HCT116 (cell line): ENCODE measurements around the gene CTNNA2. TPM values are rescaled to one million over a fixed set of nuclear protein-coding genes. Genes with fewer than 3 reads are reported as not detected.

Experiments used
- ATAC-seq: fragments of 200-7000 bp; cut with Tn5 transposase; 2 replicates; pipeline ENCODE4 v1.9.1; 2020; ENCODE audit warnings: mild to moderate bottlenecking, moderate library complexity
- BruUV-seq: library from RNA; stranded (reverse); fragments of 400-500 nt; replicated peaks from 2 replicates; lab custom pipeline; 2021; lab: Mats Ljungman, UMichigan
- CTCF ChIA-PET: fragments of 300-600 bp; sonication (Branson Sonifier 250); formaldehyde crosslinking; loops from one replicate; lab custom pipeline; 2021; ENCODE audit warnings: antibody characterized with exemption; lab: Charles Lee
- POLR2A ChIA-PET: fragments of 300-600, 350-600 bp; sonication (Branson Sonifier 250); formaldehyde crosslinking; loops from one replicate; lab custom pipeline; 2021; ENCODE audit warnings: antibody characterized with exemption; lab: Charles Lee
- RAD21 ChIA-PET, 2 experiments: fragments of 300-600 bp; sonication (Branson Sonifier 250); formaldehyde crosslinking; loops; one replicate each; lab custom pipeline; 2023; ENCODE audit warnings: low total read pairs in 2 of 2; ENCODE audit not compliant: uncharacterized antibody in 2 of 2, unreplicated experiment in 2 of 2, low non-redundant PET in 1 of 2; lab: Charles Lee
- DNase-seq: peaks from one replicate; pipeline ENCODE4 v3.0.0-alpha.2; 2010; ENCODE audit warnings: low read depth, low spot score
- H2AFZ ChIP-seq: fragments of 200-600 bp; shearing (Covaris generic), sonication (generic); 2 replicates; pipeline ENCODE4 v1.6.1; 2017; ENCODE audit warnings: low read depth, mixed run types, mixed read lengths, antibody characterized with exemption, low read length; ENCODE audit not compliant: poor library complexity, severe bottlenecking
- H3K27ac ChIP-seq: 2 replicates; pipeline ENCODE4 v1.5.1; 2012; ENCODE audit warnings: low read depth, low read length
- H3K27me3 ChIP-seq: fragments of 200-600 bp; sonication (generic); 2 replicates; pipeline ENCODE4 v1.6.1; 2016; ENCODE audit warnings: mixed run types, low read length, mixed read lengths; ENCODE audit not compliant: insufficient read depth
- H3K36me3 ChIP-seq, 2 experiments: fragments of 200-500 bp in 1 of 2; fragments of 200-600 bp in 1 of 2; sonication (Bioruptor generic) in 1 of 2; sonication (generic) in 1 of 2; 2 replicates each; pipeline versions ENCODE4 v1.5.1 to v1.6.1; 2014 to 2016; ENCODE audit warnings: low read length in 2 of 2, inconsistent platforms in 1 of 2, mixed read lengths in 1 of 2, mixed run types in 1 of 2; ENCODE audit not compliant: insufficient read depth in 2 of 2, control insufficient read depth in 1 of 2
- H3K4me1 ChIP-seq, 2 experiments: fragments of 200-600 bp in 1 of 2; sonication (generic) in 1 of 2; 2 replicates each; pipeline versions ENCODE4 v1.5.1 to v1.6.1; 2012 to 2017; ENCODE audit warnings: low read length in 2 of 2, inconsistent platforms in 1 of 2, mild to moderate bottlenecking in 1 of 2, mixed read lengths in 1 of 2, mixed run types in 1 of 2, moderate library complexity in 1 of 2; ENCODE audit not compliant: insufficient read depth in 2 of 2, control insufficient read depth in 1 of 2
- H3K4me2 ChIP-seq: fragments of 200-600 bp; sonication (generic); 2 replicates; pipeline ENCODE4 v1.6.1; 2017; ENCODE audit warnings: mixed run types, low read length, mixed read lengths
- H3K4me3 ChIP-seq, 2 experiments: fragments of 200-600 bp in 1 of 2; sonication (generic) in 1 of 2; replicated peaks in 1 of 2; 2 replicates each; pipeline ENCODE4 v1.5.1; 2011 to 2016; ENCODE audit warnings: low read length in 2 of 2, control low read depth in 1 of 2, low read depth in 1 of 2, mild to moderate bottlenecking in 1 of 2, mixed read lengths in 1 of 2, mixed run types in 1 of 2
- H3K79me2 ChIP-seq: fragments of 200-600 bp; sonication (generic); 2 replicates; pipeline ENCODE4 v1.6.1; 2017; ENCODE audit warnings: mild to moderate bottlenecking, mixed run types, low read length, moderate library complexity, mixed read lengths; ENCODE audit not compliant: insufficient read depth
- H3K9ac ChIP-seq: fragments of 200-600 bp; sonication (generic); 2 replicates; pipeline ENCODE4 v1.6.1; 2016; ENCODE audit warnings: low read length, mixed read lengths
- H3K9me2 ChIP-seq: fragments of 200-600 bp; sonication (generic), shearing (Covaris generic); 2 replicates; pipeline ENCODE4 v1.6.1; 2017; ENCODE audit warnings: mixed run types, mild to moderate bottlenecking, moderate library complexity; ENCODE audit not compliant: insufficient read depth
- H3K9me3 ChIP-seq, 2 experiments: fragments of 200-500 bp in 1 of 2; fragments of 200-600 bp in 1 of 2; sonication (Bioruptor generic) in 1 of 2; sonication (generic) in 1 of 2; 2 replicates each; pipeline ENCODE4 v1.6.1; 2014 to 2017; ENCODE audit warnings: low read length in 2 of 2, mixed read lengths in 2 of 2, inconsistent platforms in 1 of 2, low read depth in 1 of 2, mild to moderate bottlenecking in 1 of 2, mixed run types in 1 of 2, moderate library complexity in 1 of 2; ENCODE audit not compliant: control insufficient read depth in 1 of 2, insufficient read depth in 1 of 2
- H4K20me1 ChIP-seq: fragments of 200-600 bp; sonication (generic), shearing (Covaris generic); 2 replicates; pipeline ENCODE4 v1.6.1; 2017; ENCODE audit warnings: mixed run types, mild to moderate bottlenecking, moderate library complexity; ENCODE audit not compliant: insufficient read depth
- CBX3 ChIP-seq: IDR thresholded peaks from 2 replicates; pipeline ENCODE4 v1.6.1; 2012; ENCODE audit warnings: low read depth
- EZH2 ChIP-seq: fragments of 200-600 bp; sonication (generic); IDR thresholded peaks from 2 replicates; pipeline ENCODE4 v1.6.1; 2017; ENCODE audit warnings: antibody characterized with exemption, mixed run types
- EZH2phosphoT487 ChIP-seq: fragments of 200-600 bp; IDR thresholded peaks from 2 replicates; pipeline ENCODE4 v1.6.1; 2018; ENCODE audit warnings: antibody characterized with exemption, borderline replicate concordance
- SIN3A ChIP-seq: IDR thresholded peaks from 2 replicates; pipeline ENCODE4 v1.6.1; 2012; ENCODE audit warnings: low read depth
- SRF ChIP-seq: IDR thresholded peaks from 2 replicates; pipeline ENCODE4 v1.6.1; 2012; ENCODE audit warnings: low read depth
- TCF7L2 ChIP-seq: IDR thresholded peaks from 2 replicates; pipeline ENCODE4 v1.7.0; 2011; ENCODE audit warnings: borderline replicate concordance, inconsistent platforms; ENCODE audit not compliant: insufficient read depth, insufficient read length; ENCODE audit errors: extremely low read depth
- ZFX ChIP-seq: fragments of 450-650 bp; IDR thresholded peaks from 2 replicates; pipeline ENCODE4 v1.6.1; 2017
- intact Hi-C: fragments of 100-400 bp; cut with micrococcal nuclease; formaldehyde crosslinking; loops from 2 replicates; pipeline ENCODE4 v1.10.0; 2022
- total RNA-seq: library from RNA; stranded (reverse); gene quantifications from one replicate; pipeline ENCODE4 v1.2.1, GENCODE V29; 2021; ENCODE audit not compliant: unreplicated experiment
- TF ChIP-seq, protein P1 (sequence below): IDR thresholded peaks from 2 replicates; pipeline ENCODE4 v1.6.1; 2011; ENCODE audit warnings: mild to moderate bottlenecking, low read length, moderate library complexity; ENCODE audit not compliant: insufficient replicate concordance; ENCODE audit errors: extremely low read depth
- TF ChIP-seq, protein P2 (sequence below): IDR thresholded peaks from 2 replicates; pipeline ENCODE4 v1.6.1; 2012
- TF ChIP-seq, protein P3 (sequence below): IDR thresholded peaks from 2 replicates; pipeline ENCODE4 v1.6.1; 2012; ENCODE audit warnings: low read depth

Gene CTNNA2
- total RNA-seq, 1 experiment from 2014 or later, result not detected

DNA sequence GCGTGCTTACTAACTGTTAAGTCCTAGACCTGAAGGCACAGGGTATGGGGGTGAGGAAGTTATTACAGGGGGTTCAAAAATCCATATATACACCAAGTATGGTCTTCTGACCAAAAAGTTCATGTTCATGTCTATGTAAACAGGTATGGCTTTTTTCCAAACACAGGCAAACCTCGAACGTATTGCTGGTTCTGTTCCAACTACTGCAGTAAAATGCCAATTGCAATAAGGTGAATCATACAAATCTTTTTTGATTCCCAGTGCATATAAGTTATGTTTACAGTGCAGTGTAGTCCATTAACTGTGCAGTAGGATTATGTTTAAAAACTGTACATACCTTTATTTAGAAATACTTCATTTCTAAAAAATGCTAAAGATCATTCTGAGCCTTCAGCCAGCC is 1037.0 kb downstream of the CTNNA2 start:
- intact Hi-C loops, result no loop called here
- H3K9me3 ChIP-seq, result peaks cover 6 to 11% of the 10 kb centered on the region in 2 experiments; a peak in 2 of 4 replicates
- no peak overlapping the region for H3K4me3 ChIP-seq
- H3K4me1 ChIP-seq, result no peaks in the 10 kb centered on the region
- H3K27ac ChIP-seq, result no peak overlapping the region
- H3K9ac ChIP-seq, result no peak overlapping the region
- DNase-seq (no peak), ATAC-seq (no peak)
- H3K27me3 ChIP-seq, result no peaks in the 10 kb centered on the region
- RAD21 ChIA-PET, result no interaction called here
- H3K79me2 ChIP-seq, result no peaks in the 10 kb centered on the region
- TF ChIP-seq EZH2phosphoT487 (no peak), EZH2 (no peak), ZFX (no peak), TCF7L2 (no peak), CBX3 (no peak), SIN3A (no peak), SRF (no peak)
- TF ChIP-seq, protein P1, sequence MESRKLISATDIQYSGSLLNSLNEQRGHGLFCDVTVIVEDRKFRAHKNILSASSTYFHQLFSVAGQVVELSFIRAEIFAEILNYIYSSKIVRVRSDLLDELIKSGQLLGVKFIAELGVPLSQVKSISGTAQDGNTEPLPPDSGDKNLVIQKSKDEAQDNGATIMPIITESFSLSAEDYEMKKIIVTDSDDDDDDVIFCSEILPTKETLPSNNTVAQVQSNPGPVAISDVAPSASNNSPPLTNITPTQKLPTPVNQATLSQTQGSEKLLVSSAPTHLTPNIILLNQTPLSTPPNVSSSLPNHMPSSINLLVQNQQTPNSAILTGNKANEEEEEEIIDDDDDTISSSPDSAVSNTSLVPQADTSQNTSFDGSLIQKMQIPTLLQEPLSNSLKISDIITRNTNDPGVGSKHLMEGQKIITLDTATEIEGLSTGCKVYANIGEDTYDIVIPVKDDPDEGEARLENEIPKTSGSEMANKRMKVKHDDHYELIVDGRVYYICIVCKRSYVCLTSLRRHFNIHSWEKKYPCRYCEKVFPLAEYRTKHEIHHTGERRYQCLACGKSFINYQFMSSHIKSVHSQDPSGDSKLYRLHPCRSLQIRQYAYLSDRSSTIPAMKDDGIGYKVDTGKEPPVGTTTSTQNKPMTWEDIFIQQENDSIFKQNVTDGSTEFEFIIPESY, result no peak
- TF ChIP-seq, protein P2, sequence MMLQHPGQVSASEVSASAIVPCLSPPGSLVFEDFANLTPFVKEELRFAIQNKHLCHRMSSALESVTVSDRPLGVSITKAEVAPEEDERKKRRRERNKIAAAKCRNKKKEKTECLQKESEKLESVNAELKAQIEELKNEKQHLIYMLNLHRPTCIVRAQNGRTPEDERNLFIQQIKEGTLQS, result no peak
- TF ChIP-seq, protein P3, sequence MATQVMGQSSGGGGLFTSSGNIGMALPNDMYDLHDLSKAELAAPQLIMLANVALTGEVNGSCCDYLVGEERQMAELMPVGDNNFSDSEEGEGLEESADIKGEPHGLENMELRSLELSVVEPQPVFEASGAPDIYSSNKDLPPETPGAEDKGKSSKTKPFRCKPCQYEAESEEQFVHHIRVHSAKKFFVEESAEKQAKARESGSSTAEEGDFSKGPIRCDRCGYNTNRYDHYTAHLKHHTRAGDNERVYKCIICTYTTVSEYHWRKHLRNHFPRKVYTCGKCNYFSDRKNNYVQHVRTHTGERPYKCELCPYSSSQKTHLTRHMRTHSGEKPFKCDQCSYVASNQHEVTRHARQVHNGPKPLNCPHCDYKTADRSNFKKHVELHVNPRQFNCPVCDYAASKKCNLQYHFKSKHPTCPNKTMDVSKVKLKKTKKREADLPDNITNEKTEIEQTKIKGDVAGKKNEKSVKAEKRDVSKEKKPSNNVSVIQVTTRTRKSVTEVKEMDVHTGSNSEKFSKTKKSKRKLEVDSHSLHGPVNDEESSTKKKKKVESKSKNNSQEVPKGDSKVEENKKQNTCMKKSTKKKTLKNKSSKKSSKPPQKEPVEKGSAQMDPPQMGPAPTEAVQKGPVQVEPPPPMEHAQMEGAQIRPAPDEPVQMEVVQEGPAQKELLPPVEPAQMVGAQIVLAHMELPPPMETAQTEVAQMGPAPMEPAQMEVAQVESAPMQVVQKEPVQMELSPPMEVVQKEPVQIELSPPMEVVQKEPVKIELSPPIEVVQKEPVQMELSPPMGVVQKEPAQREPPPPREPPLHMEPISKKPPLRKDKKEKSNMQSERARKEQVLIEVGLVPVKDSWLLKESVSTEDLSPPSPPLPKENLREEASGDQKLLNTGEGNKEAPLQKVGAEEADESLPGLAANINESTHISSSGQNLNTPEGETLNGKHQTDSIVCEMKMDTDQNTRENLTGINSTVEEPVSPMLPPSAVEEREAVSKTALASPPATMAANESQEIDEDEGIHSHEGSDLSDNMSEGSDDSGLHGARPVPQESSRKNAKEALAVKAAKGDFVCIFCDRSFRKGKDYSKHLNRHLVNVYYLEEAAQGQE, result no peak
- CTCF ChIA-PET, result no interaction called here
- no peak overlapping the region for H2AFZ ChIP-seq
- H3K4me2 ChIP-seq, result no peak overlapping the region
- H3K36me3 ChIP-seq, result no peaks in the 10 kb centered on the region
- H3K9me2 ChIP-seq, result no peaks in the 10 kb centered on the region
- POLR2A ChIA-PET, result no interaction called here
- no TSS peak for BruUV-seq
- no peaks in the 10 kb centered on the region for H4K20me1 ChIP-seq
